Measurements from ENCODE around the gene SEC23A.
"Not testable (repeated sequence)": the region's sequence is repeated elsewhere in the genome, so short reads cannot be mapped to it uniquely, and the experiment has no call there.

Gene SEC23A

DNA sequence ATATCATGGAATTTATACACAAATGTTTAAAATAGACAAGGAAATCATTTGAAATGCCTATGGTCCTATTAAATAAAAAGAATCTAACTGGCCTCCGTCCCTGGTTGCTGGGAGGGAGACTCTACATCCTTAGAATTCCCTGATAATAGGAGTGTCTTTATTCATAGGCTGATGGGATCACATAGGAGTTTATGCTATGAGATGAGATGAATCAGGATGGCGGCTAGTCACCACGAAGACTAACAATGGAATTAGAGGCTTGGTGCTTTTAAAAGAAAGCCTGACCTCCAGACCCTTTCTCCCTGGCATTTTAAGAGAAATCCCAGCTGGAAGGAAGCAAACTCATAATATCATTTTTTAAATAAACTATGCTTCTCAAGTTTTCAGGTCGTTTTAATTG lies 69.7 kb downstream of the SEC23A start:
- no peak for DNase-seq

DNA sequence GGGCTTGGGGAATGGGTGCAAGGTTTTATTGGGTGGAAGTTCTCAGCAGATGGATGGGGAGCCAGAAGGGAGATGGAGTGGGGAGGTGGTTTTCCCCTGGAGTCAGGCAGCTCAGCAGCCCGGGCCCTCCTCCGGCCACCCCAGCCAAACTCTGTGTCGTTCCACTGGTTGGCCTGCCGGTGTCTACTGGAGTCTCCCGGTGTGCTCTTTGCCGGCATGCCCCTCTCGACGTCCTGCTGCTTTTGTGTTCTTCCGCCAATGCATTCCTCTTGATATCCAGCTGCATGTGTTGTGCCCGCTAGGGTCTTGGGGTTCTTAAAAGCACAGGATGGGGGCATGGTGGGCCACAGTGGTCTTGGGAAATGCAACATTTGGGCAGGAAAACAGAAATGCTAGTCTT lies 72.8 kb downstream of the SEC23A start:
- no peak for DNase-seq

DNA sequence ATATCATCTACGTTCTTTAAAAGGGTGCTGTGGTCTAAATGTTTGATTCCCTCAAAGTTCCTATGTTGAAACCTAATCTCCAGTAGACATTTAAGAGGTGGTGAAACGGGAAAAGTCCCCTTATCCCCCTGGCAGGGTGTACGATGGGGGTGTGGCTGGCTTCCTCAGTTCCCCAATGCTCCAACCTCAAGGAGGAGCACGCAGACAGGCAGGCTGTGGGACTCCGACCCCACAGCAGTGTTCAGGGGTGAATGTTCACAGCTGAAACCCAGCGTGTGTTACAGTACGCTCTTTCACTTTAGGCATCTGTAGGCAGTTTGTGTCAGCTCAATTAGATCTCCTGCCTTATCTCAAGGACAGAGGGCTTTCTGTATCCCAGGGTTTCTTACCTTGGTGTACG lies 73.2 kb downstream of the SEC23A start:
- no peak for DNase-seq

DNA sequence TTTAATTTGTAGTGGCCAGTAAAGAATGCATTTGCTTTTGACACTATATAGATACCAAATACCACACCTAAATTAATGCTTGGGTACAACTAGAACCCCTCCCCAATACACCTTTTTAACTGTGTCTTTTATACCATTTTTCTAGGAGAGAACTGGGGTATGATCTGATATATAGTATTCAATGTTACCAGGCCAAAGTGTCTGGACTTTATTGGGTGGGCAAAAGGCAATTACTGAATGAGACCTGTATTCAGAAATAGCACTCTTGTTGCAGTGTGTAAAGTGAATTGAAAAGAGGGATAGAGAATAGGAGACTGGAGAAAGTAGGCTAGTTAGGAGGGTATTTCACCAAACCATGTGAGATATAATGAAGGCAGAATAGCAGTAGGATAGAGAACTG lies 74.4 kb downstream of the SEC23A start:
- DNase-seq, result no peak

GRCh38 chr14:39025810-39026627 lies 77.0 kb downstream of the SEC23A start:
- DNase-seq, result no peak

DNA sequence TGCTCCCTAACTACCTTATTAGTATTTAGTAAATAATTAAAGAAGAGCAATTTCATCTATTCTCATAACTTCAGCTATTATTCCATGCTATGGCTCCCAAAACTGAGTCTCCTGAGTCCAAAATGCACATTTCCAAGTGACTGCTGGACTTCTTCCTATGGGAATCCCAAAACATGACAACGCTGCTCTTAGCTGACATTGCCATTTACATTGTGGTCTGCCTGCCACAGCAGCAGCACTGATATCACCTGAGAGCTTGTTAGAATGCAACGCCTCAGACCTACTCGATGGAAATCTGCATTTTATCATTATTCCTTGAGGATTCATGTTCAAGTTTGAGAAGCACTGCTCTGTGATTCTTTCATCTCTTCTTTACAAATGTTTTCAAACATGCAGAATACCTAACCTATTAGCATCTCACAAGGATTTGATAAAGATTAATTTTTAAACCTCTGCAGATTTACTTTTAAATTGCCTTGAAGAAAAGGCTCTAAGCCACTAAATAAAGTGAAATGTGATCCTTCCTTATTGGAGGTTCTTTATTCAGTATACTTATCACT lies 77.7 kb downstream of the SEC23A start:
- DNase-seq, result no peak

DNA sequence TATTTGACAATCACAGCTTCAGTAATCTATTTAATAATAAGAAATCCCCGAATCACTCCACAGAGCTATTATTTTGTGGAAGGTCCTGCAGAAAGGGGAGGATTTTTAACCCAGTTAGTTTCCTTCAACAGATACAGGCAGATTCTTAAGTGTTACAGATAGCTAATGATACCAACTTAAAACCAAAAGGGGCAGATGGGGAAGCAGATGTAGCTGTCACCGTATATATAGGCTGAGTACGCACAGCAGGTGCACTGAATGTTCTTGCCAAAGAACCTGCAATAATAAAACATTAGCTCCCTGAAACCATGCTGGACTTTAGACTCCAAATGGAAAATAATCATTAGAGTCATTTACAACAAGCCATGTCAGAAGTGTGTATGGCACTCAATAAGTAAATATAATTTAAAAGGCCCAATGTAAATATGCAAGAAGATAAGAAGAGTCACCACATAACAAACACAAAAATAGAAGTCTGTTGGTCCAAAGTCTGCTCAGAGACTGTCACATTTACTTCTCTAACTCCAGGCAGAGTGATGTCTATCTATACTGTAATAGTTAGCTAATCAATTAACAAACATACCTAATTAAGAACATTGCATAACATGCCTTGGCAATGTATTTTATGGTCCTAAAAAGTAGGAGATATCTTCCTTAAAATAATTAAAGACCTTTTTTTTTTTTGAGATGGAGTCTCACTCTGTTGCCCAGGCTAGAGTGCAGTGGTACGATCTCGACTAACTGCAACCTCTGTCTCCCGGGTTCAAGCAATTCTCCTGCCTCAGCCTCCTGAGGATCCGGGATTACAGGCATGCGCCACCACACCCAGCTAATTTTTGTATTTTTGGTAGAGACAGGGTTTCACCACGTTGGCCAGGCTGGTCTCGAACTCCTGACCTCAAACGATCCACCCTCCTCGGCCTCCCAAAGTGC lies 78.8 kb downstream of the SEC23A start:
- no peak for DNase-seq

GRCh38 chr14:39017096-39018016 lies 85.7 kb downstream of the SEC23A start:
- DNase-seq, result not testable (repeated sequence)

GRCh38 chr14:39016733-39017095 lies 86.3 kb downstream of the SEC23A start:
- no peak for DNase-seq

DNA sequence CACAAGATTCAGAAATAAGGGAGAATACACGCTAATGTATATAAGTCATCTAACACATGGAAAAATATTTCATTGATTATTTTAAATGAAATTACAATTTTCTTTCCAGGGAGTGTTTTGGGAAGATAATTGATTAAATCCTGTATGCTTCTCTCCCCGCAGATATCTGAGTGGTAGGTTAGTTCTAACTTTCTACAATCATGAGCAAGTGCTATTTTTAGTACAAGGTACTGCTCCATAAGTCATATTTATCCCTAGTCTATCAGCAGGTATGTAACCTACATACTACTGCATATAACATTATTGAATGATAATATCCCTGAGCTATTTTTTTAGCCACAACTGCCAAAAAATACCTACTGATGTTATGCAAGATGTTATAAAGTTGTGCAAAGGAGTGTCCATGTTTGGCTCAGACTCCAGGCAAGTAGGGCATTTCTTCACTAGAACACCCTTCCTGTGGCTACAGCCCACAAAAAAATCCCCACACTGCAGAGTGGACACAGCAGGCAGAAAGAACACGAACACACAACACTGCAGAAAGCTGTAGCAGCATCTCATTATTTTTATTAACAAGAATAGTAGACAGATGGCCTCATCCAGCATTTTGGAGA lies 87.0 kb downstream of the SEC23A start:
- no peak for DNase-seq

- peak in 22 of 56 donors; percentile 2 to 69 (median 16) for DNase-seq
Observed at GRCh38 chr14:39015360-39015961, 87.6 kb downstream of the SEC23A start.

GRCh38 chr14:39014460-39014859 lies 88.6 kb downstream of the SEC23A start:
- DNase-seq, result no peak

DNA sequence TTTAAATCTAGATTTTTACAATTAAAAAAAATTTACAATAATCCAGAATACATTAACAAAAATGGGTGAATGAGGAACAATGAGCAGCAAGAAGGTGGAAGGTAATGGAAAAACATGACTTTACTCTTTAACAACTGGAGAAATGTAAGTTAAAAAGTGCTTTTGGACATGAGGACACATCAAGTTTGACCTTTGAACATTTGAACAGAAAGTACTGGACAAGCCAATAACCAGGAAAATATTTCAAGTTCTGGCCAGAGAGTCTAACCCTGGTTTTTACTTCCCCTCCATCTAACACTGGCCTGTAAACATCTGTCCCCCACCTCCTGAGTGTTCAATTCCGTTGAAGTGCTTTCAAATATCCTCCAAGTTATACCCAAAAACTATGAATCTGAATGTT lies 94.1 kb downstream of the SEC23A start:
- DNase-seq, result not testable (repeated sequence)

DNA sequence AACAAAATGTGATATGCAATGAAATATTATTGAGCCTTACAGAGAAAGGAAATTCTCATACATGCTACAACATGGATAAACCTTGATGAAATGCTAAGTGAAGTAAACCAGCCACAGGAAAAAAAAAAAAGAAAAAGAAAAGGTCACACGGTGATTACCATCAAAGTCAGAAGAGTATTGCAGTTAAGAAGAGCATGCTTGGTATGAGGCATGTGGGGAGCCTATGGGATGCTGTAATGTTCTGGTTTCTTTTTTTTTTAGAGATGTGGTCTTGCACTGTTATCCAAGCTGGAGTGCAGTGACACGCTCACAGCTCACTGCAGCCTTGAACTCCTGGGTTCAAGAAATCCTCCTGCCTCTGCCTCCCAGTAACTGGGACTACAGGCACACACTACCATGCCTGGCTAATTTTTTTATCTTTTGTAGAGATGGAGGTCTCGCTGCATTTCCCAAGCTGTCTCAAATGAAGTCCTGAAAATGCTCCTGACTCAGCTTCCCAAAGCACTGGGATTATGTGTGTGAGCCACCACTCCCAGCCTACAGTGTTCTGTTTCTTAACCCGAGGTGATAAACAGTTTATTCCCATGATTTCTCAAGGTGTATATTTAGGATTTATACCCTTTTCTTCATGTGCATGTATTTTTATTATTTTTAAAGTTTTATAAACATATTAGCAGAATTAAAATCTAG lies 96.2 kb downstream of the SEC23A start:
- DNase-seq, result no peak

DNA sequence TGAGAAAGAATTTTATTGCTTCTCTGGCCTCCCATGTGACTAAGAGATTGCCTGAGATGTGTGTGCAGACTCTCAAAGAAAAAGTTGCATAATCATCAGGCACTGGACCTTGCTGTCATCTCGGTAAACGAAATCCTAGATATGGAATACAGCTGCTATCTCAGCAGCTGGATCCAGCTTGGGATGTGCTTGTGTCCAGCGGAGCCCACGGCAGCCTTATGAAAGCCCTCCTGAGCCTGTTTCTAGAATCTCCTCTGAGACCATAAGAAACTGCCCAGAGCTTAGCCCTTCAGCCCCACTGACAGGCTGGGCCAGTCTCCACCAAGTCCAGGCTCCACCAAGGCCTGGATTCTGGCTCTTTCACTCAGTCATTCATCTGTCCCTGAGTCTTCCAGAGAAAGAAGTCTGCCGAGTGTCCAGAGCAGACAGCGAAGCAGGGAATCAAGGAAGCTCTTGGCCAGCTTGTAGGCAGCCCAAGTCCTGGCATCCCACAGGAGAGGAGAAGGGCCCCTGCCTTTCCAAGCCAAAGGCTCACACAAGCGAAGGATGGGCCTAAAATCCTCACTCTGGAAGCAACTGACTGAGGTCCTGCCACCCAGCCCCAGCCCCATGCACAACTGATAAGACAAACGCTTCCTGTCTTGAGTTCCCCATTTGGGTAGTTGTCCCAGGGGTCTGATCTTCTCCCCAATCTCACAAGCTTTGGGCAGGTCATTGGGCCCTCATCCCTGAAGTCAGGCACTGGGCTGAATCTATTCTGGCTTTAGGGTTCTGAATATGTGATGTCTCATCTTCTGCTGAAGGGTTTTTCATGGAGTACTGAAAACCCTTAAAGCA lies 97.8 kb downstream of the SEC23A start:
- no peak for DNase-seq

DNA sequence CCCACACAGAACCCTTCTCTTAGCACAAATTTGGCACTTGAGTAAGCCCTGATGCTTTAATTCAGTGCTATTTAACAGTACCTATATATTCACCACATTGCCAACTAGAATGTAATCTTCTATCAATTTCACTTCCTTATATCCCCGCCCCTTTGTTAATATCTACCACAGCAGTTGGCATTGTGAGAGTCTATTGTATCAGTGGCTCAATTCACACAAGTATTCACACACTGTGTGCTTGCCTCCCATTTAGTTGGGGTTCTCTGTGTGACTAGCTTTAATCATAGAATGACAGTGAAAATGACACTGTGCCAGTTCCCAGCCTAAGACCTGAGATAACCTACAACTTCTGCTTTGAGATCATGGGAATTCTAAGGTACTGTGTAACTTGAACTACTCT lies 103.1 kb downstream of the SEC23A start:
- DNase-seq, result no peak

GRCh38 chr14:38994731-38995130 lies 108.3 kb downstream of the SEC23A start:
- peak in 2 of 56 donors; percentile 7 to 10 for DNase-seq

GRCh38 chr14:38993981-38994380 lies 109.1 kb downstream of the SEC23A start:
- DNase-seq, result no peak
